Right hindlimb (tissue), 1 donor: ENCODE results near the gene SAMD4B.
"Not testable (repeated sequence)": the region's sequence is repeated elsewhere in the genome, so short reads cannot be mapped to it uniquely, and the experiment has no call there.

Experiments used
- DNase-seq: peaks from one replicate; pipeline ENCODE4 v3.0.0-alpha.2; 2018

The SAMD4B gene

GRCh38 chr19:39310558-39311311, 31.5 kb upstream of the SAMD4B start:
- DNase-seq = no peak

GRCh38 chr19:39314016-39314728, 28.0 kb upstream of the SAMD4B start:
- DNase-seq = no peak

- no peak for DNase-seq
Measured at GRCh38 chr19:39315933-39316332, 26.3 kb upstream of the SAMD4B start.

GRCh38 chr19:39316627-39317321, 25.4 kb upstream of the SAMD4B start:
- DNase-seq = no peak

- no peak for DNase-seq
Measured at GRCh38 chr19:39317476-39317875, 24.7 kb upstream of the SAMD4B start.

- DNase-seq = no peak
Measured at GRCh38 chr19:39318071-39318470, 24.1 kb upstream of the SAMD4B start.

- DNase-seq = no peak
Measured at GRCh38 chr19:39318690-39319089, 23.5 kb upstream of the SAMD4B start.

- DNase-seq = no peak
Measured at GRCh38 chr19:39319098-39319891, 22.9 kb upstream of the SAMD4B start.

GRCh38 chr19:39319892-39320248, 22.4 kb upstream of the SAMD4B start:
- no peak for DNase-seq

GRCh38 chr19:39321117-39321831, 20.9 kb upstream of the SAMD4B start:
- DNase-seq = no peak

- DNase-seq = no peak
Measured at GRCh38 chr19:39321832-39322176, 20.4 kb upstream of the SAMD4B start.

- no peak for DNase-seq
Measured at GRCh38 chr19:39324242-39324842, 17.9 kb upstream of the SAMD4B start.

GRCh38 chr19:39325778-39326665, 16.2 kb upstream of the SAMD4B start:
- no peak for DNase-seq

GRCh38 chr19:39327363-39328045, 14.7 kb upstream of the SAMD4B start:
- DNase-seq = no peak

- DNase-seq = peak; percentile 89
Measured at GRCh38 chr19:39328046-39328705, 14.0 kb upstream of the SAMD4B start.

- DNase-seq = no peak
Measured at GRCh38 chr19:39329948-39330347, 12.3 kb upstream of the SAMD4B start.

GRCh38 chr19:39332293-39332692, 9.9 kb upstream of the SAMD4B start:
- DNase-seq = no peak

- DNase-seq = not testable (repeated sequence)
Measured at GRCh38 chr19:39332738-39333137, 9.5 kb upstream of the SAMD4B start.

GRCh38 chr19:39333507-39333906, 8.7 kb upstream of the SAMD4B start:
- no peak for DNase-seq
